ENCODE results near the gene STXBP6.

- TF ChIP-seq CTCF (IDR thresholded peaks at IDR 0.05) (no peak), POLR2A (IDR thresholded peaks at IDR 0.05) (no peak)
These were observed 197.5 kb downstream of the STXBP6 start for GRCh38 chr14:24852312-24853060.

Data from body of pancreas (tissue), 4 donors.